GM12875 (cell line): ENCODE results near the gene B3GALNT2.

Experiments used
- H3K4me3 ChIP-seq: one replicate; pipeline ENCODE4 v1.5.1; 2011; ENCODE audit warnings: low read depth, low read length, control low read depth
- CTCF ChIP-seq: IDR thresholded peaks from 2 replicates; pipeline ENCODE4 v1.5.1; 2011; ENCODE audit warnings: low read depth, mild to moderate bottlenecking, control low read depth, inconsistent platforms, low read length, moderate library complexity, borderline replicate concordance; ENCODE audit not compliant: insufficient read depth

B3GALNT2 gene

GRCh38 chr1:235448616-235449015, 55.6 kb downstream of the B3GALNT2 start:
- TF ChIP-seq CTCF = no peak

GRCh38 chr1:235442788-235443429, 61.3 kb downstream of the B3GALNT2 start:
- H3K4me3 ChIP-seq = no peak overlapping the region
- no peak for TF ChIP-seq CTCF

More at GRCh38 chr1:235448616-235449015, 55.6 kb downstream of the B3GALNT2 start:
- H3K4me3 ChIP-seq = no peak overlapping the region

GRCh38 chr1:235441159-235441685, 63.0 kb downstream of the B3GALNT2 start:
- H3K4me3 ChIP-seq = no peak overlapping the region
- no peak for TF ChIP-seq CTCF

- TF ChIP-seq CTCF = no peak
- no peak overlapping the region for H3K4me3 ChIP-seq
These were observed 70.3 kb downstream of the B3GALNT2 start for GRCh38 chr1:235434001-235434400.

- TF ChIP-seq CTCF = no peak
- H3K4me3 ChIP-seq = no peak overlapping the region
These were observed 73.3 kb downstream of the B3GALNT2 start for GRCh38 chr1:235430991-235431390.

GRCh38 chr1:235429143-235429542, 75.1 kb downstream of the B3GALNT2 start:
- TF ChIP-seq CTCF = no peak

GRCh38 chr1:235427447-235427846, 76.8 kb downstream of the B3GALNT2 start:
- no peak for TF ChIP-seq CTCF
- no peak overlapping the region for H3K4me3 ChIP-seq

More at GRCh38 chr1:235429143-235429542, 75.1 kb downstream of the B3GALNT2 start:
- H3K4me3 ChIP-seq = no peak overlapping the region
